HG03097 (cell line): ENCODE results near the gene ZNF385D.

ENCODE experiments used
- ATAC-seq: cut with Tn5 transposase; IDR thresholded peaks from one replicate; pipeline ENCODE4 v1.9.1; 2021; ENCODE audit not compliant: unreplicated experiment, low FRiP score

ZNF385D gene

GRCh38 chr3:21682206-21682605, 68.8 kb downstream of the ZNF385D start:
- no peak for ATAC-seq

GRCh38 chr3:21673393-21673792, 77.6 kb downstream of the ZNF385D start:
- no peak for ATAC-seq

- ATAC-seq, result no peak
These were observed 78.7 kb downstream of the ZNF385D start for GRCh38 chr3:21672303-21672702.

- no peak for ATAC-seq
These were observed 80.6 kb downstream of the ZNF385D start for GRCh38 chr3:21670386-21670785.

GRCh38 chr3:21668012-21668411, 83.0 kb downstream of the ZNF385D start:
- ATAC-seq, result no peak

- ATAC-seq, result no peak
These were observed 85.4 kb downstream of the ZNF385D start for GRCh38 chr3:21665444-21666100.

GRCh38 chr3:21664996-21665395, 86.0 kb downstream of the ZNF385D start:
- no peak for ATAC-seq

- no peak for ATAC-seq
These were observed 88.6 kb downstream of the ZNF385D start for GRCh38 chr3:21662403-21662802.

- ATAC-seq, result no peak
These were observed 96.3 kb downstream of the ZNF385D start for GRCh38 chr3:21654662-21655061.

GRCh38 chr3:21654241-21654640, 96.8 kb downstream of the ZNF385D start:
- ATAC-seq, result no peak

GRCh38 chr3:21649519-21649918, 101.5 kb downstream of the ZNF385D start:
- ATAC-seq, result no peak

GRCh38 chr3:21647961-21648360, 103.0 kb downstream of the ZNF385D start:
- no peak for ATAC-seq

- ATAC-seq, result no peak
These were observed 105.7 kb downstream of the ZNF385D start for GRCh38 chr3:21645121-21645897.

- ATAC-seq, result no peak
These were observed 106.7 kb downstream of the ZNF385D start for GRCh38 chr3:21644268-21644667.

GRCh38 chr3:21643752-21644151, 107.3 kb downstream of the ZNF385D start:
- ATAC-seq, result no peak

- ATAC-seq, result no peak
These were observed 108.6 kb downstream of the ZNF385D start for GRCh38 chr3:21642433-21642832.

- ATAC-seq, result no peak
These were observed 109.1 kb downstream of the ZNF385D start for GRCh38 chr3:21641959-21642358.

GRCh38 chr3:21638488-21638887, 112.5 kb downstream of the ZNF385D start:
- no peak for ATAC-seq

- no peak for ATAC-seq
These were observed 116.9 kb downstream of the ZNF385D start for GRCh38 chr3:21634112-21634511.

GRCh38 chr3:21624524-21624923, 126.5 kb downstream of the ZNF385D start:
- ATAC-seq, result no peak

GRCh38 chr3:21621181-21621651, 129.8 kb downstream of the ZNF385D start:
- no peak for ATAC-seq
